ENCODE data around the gene BRICD5. TPM values are rescaled to one million over a fixed set of nuclear protein-coding genes. Genes with fewer than 3 reads are reported as not detected.

The BRICD5 gene
- total RNA-seq, 4 donors from 2014 or later, result 3.8 to 44.6 (median 12.0) TPM

- WGBS, 2 donors, result 90 to 91% methylated on average over 12 of the region's 12 CpGs
- Histone ChIP-seq H3K4me3 (replicated peaks in 1 of 3) (no peak overlapping the region), H3K4me1 (peaks cover 3 to 17% of the 10 kb centered on the region in 2 donors), H3K9me3 (no peaks in the 10 kb centered on the region), H3K36me3 (peaks cover 69 to 79% of the 10 kb centered on the region in 2 donors), H3K27ac (no peak overlapping the region), H3K27me3 (no peaks in the 10 kb centered on the region)
- intact Hi-C loops (cut with DNase I), result no loop called here
- TF ChIP-seq CTCF (IDR thresholded peaks at IDR 0.05) (no peak), POLR2A (IDR thresholded peaks at IDR 0.05) (no peak)
- no peak for DNase-seq
Observed at GRCh38 chr16:2256531-2257140, 46.0 kb upstream of the BRICD5 start.

GRCh38 chr16:2253293-2253692 lies 42.6 kb upstream of the BRICD5 start:
- Histone ChIP-seq H3K4me3 (replicated peaks in 1 of 3) (no peak overlapping the region), H3K36me3 (peaks cover 46 to 54% of the 10 kb centered on the region in 2 donors), H3K4me1 (peaks cover 10 to 33% of the 10 kb centered on the region in 2 donors), H3K27me3 (no peaks in the 10 kb centered on the region), H3K27ac (no peak overlapping the region), H3K9me3 (no peaks in the 10 kb centered on the region)
- no peak for TF ChIP-seq POLR2A (IDR thresholded peaks at IDR 0.05)
- no peak for TF ChIP-seq CTCF (IDR thresholded peaks at IDR 0.05)
- intact Hi-C loops (cut with DNase I), result no loop called here
- WGBS, 2 donors, result 56 to 70% methylated on average over 8 to 9 of the region's 11 CpGs
- peak; percentile 66 to 69 for DNase-seq

GRCh38 chr16:2252806-2253148 lies 42.1 kb upstream of the BRICD5 start:
- H3K27me3 ChIP-seq, result no peaks in the 10 kb centered on the region
- no peak for DNase-seq
- TF ChIP-seq POLR2A (IDR thresholded peaks at IDR 0.05), result no peak
- TF ChIP-seq CTCF (IDR thresholded peaks at IDR 0.05), result no peak
- no peaks in the 10 kb centered on the region for H3K9me3 ChIP-seq
- H3K36me3 ChIP-seq, result peaks cover 44 to 49% of the 10 kb centered on the region in 2 donors
- H3K4me1 ChIP-seq, result peaks cover 10 to 33% of the 10 kb centered on the region in 2 donors
- WGBS, 2 donors, result 80 to 86% methylated on average over 7 of the region's 7 CpGs
- no peak overlapping the region for H3K27ac ChIP-seq
- no peak overlapping the region for H3K4me3 ChIP-seq (replicated peaks in 1 of 3)
- intact Hi-C loops (cut with DNase I), result no loop called here

DNA sequence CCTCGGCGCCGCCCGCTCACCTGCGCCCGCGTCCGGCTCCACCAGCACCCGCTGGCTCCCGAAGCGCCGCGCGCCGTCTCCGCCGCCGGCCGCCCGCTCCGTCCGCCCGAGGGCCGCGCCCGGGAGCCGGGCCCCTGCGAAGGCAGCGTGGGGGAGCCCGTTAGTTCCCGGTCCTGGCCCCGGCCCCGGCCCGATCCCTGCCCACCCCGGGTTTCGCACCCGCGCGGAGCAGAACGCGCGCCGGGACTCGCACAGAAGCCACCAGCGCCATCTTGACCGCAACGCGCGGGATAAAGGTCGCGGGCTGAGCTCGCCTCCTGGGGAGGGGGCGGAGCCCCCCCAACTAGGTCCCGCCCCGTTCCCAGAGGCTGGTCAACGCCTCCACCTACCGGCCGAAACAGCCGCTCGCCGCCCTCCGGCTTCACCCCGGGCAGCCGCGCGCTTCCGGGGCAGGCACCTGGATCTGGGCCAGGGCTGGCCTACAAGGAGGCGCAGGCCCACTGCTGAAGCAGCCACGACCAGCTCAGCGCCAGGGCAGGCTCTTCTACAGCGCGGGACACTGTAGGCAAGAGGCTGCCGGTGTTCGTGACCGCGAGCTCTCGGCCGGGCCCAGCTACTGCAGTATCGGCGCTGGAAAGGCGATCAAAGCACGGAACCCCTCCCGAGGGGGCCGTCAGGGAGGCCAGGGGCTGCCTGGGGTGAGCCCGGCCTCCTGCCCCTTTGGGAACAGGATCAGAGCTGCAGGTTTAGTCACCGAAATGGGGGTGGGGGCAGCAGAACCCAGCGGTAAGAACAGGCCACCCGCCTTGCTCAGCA lies 40.8 kb upstream of the BRICD5 start, which contains the start of gene ECI1:
Gene ECI1 (minus strand): TSS at position 292 of the 816 bp plus-strand sequence. CDS start 21 bp downstream, at position 271.
- H3K27ac ChIP-seq, result peak within 1 kb of the TSS; percentile 78 to 83 (median 81)
- H3K9me3 ChIP-seq, result no peaks in the 10 kb centered on the region
- peak within 1 kb of the TSS; percentile 15 to 68 (median 23) for H3K4me3 ChIP-seq (replicated peaks in 1 of 3)
- no peaks in the 10 kb centered on the region for H3K27me3 ChIP-seq
- peaks cover 10 to 33% of the 10 kb centered on the region in 2 donors for H3K4me1 ChIP-seq
- WGBS, 2 donors, result 12 to 27% methylated on average over 10 of the region's 88 CpGs
- intact Hi-C loops (cut with DNase I), result no loop called here
- peaks cover 34 to 40% of the 10 kb centered on the region in 2 donors for H3K36me3 ChIP-seq
- TF ChIP-seq POLR2A (IDR thresholded peaks at IDR 0.05) (peak; percentile 39 to 94), CTCF (IDR thresholded peaks at IDR 0.05) (peak; percentile 25 to 93 (median 72))
- DNase-seq, result peak; percentile 98

All from thyroid gland (tissue), 4 donors.